ENCODE data around the gene ZZZ3.

GRCh38 chr1:77718181-77718580, 35.7 kb upstream of the ZZZ3 start:
- no peak for TF ChIP-seq CTCF (IDR thresholded peaks at IDR 0.05)
- TF ChIP-seq EZH2phosphoT487 (IDR thresholded peaks at IDR 0.05), result no peak
